GM19193 (cell line): ENCODE results near the gene REXO4.

Source experiments
- POLR2A ChIP-seq: IDR thresholded peaks from 4 replicates; pipeline ENCODE4 v1.6.1; 2011; ENCODE audit not compliant: insufficient read depth, insufficient read length; ENCODE audit errors: extremely low read depth

REXO4 gene

DNA sequence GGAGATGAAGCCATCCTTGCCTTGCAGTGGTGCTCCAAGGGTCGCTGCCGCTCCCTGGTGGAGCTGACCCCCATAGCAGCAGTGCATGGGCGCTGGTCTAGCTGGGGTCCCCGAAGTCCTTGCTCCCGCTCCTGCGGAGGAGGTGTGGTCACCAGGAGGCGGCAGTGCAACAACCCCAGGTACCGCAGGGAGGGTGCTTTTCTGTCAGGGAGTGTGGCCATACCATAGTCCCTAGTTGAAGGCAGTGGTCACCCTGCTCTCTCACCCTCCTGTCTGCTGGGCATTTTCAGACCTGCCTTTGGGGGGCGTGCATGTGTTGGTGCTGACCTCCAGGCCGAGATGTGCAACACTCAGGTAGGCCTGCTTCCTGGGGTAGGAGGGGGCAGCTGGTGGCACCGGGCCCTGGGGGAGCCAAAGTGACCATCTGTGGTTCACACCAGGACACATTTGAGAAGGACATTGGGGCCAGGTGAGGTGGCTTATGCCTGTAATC lies 15.6 kb upstream of the REXO4 start:
- no peak for TF ChIP-seq POLR2A

DNA sequence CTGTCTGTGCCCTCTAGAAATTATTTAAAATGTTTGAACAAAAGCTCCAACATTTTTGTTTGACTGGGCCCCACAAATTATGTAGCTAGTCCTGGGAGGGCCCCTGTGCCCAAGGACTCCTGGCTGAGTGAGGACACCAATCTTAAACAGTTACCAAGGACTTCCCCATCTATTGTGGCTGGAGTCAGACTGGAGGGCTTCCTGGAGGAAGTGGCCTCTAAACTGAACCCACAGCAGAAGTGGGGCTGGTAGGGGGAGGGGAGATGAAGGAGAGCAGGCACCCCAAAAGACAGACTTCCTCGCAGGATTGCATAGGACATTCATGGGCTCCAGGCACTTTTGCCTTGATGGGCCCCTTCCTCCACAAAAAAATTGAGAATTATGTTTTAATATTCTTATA lies 12.4 kb upstream of the REXO4 start:
- TF ChIP-seq POLR2A = no peak

DNA sequence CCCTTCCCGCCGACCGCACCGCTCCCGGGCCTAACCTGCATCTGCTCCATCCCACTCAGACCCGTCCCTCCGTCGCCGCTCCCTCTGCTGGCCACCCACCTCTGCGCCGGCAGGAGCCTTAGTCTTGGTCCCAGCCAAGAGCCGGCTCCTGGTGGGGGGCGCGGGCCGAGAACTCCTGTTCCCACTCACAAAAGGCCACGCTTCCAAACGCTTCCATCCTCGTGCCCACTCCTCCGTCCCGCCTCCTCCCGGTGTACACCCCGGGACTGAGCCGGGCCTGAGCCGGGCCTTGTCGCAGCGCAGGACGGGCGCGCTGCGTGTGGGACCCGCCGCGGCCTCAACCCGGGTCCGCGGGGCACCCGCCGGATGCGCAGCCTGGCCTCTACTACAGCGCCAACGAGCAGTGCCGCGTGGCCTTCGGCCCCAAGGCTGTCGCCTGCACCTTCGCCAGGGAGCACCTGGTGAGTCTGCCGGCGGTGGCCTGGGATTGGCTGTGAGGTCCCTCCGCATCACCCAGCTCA lies 11.9 kb upstream of the REXO4 start:
- no peak for TF ChIP-seq POLR2A

DNA sequence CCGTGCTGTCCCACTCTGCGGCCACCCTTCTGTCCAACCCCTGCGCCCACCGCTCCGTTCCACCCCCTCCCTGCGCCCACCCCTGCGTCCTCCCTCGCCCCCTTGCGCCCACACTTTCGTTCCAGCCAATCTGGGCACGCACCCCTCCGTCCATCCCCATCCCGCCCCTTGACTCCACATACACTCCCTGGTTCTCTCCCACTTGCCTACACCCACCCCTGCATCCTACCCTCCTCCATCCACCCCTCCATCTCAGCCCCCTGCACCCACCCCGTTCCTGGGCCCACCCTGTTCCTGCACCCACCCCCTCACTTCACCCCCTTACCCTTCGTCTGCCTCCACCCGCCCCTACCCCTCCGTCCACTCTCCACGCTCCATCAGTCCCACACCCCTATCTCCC lies 11.4 kb upstream of the REXO4 start:
- TF ChIP-seq POLR2A = no peak

DNA sequence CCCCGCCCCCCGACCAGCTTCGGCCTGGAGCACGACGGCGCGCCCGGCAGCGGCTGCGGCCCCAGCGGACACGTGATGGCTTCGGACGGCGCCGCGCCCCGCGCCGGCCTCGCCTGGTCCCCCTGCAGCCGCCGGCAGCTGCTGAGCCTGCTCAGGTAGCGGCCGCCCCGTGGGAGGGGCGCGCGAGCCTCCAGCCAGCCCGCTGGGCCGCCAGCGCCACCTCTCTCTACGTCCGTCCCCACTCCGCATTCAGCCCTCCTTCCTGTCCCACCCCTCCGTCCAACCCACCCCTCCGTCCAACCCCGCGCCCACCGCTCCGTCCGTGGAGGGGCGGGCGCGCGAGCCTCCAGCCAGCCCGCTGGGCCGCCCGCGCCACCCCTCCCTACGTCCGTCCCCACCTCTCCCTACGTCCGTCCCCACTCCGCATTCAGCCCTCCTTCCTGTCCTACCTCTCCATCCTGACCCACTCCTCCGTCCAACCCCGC lies 10.8 kb upstream of the REXO4 start:
- TF ChIP-seq POLR2A = no peak

DNA sequence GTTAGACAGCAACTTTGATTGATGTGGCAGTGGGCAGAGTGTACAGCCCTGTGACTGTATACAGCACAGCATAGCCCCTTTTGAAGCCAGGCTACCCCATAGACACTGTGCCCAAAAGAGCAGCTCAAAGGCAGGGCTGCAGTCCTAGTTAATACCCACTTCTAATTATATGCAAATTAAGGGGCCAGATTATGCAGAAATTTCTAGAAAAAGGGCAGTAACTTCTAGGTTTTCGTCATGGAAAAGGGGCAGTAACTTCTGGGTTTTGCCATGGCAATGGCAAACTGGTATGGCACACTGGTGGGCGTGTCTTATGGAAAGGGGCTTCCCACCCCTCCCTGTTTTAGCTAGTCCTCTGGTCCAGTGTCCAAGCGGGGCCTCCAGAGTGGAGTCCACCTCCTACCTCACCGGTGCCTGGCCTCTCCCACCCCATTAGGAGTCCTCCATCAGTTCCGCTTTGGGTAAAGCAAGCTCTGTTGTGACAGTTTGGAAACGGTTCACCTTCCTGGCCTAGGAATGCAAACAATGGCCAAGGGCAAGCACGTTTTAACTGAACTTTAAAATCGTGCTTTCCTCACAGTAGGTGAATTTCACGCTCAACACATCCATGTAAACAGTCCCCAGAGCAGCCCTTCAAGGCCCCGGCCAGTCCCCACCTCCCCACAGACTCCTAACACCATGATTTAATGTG lies 10.0 kb upstream of the REXO4 start:
- no peak for TF ChIP-seq POLR2A

DNA sequence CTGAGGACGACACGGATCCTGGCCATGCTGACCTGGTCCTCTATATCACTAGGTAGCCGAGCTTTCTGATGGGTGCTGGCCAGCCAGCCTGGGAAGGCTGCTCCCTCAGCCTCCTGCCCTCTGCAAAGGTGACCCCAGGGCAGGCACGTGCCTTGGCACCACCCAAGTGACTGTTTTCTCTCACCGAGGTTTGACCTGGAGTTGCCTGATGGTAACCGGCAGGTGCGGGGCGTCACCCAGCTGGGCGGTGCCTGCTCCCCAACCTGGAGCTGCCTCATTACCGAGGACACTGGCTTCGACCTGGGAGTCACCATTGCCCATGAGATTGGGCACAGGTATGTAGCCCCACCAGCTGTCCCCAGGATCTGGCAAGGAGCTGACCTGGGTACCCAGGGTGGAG lies 8.2 kb upstream of the REXO4 start:
- no peak for TF ChIP-seq POLR2A

DNA sequence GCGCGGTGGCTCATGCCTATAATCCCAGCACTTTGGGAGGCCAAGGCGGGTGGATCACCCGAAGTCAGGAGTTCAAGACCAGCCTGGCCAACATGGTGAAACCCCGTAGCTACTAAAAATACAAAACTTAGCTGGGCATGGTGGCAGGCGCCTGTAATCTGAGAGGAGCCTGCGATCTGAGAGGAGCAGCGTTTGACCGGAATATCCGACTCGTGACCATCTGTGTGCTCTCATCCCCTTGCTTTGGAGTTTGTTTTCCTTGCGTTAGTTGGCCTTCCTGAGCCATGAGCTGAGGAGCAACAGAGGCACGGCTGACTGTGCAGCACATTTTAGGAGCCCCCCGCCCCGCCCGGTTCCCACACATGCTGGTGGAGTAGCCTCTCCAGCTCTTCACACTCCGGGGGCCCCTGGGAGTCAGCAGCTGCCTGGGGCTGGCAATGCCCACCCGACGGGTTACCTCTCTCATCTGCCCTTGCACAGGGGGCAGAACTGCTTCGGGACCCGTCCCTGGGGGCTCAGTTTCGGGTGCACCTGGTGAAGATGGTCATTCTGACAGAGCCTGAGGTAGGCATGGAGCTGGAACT lies 7.3 kb upstream of the REXO4 start:
- no peak for TF ChIP-seq POLR2A

DNA sequence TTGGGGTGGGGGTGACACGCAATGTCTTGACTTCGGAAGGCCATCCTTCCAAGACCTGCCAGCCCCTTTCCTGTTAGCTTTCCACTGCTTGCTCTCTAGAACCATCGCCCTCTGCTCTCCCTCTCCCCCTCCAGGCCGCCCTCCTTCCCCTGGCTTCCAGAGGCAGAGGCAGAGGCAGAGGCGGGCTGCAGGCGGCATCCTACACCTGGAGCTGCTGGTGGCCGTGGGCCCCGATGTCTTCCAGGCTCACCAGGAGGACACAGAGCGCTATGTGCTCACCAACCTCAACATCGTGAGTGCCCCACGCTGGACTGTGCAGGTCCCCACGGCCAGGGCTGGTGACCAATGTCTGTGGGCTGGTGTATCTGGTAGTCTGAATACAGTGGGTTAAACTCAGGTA lies 6.4 kb upstream of the REXO4 start:
- TF ChIP-seq POLR2A = no peak

DNA sequence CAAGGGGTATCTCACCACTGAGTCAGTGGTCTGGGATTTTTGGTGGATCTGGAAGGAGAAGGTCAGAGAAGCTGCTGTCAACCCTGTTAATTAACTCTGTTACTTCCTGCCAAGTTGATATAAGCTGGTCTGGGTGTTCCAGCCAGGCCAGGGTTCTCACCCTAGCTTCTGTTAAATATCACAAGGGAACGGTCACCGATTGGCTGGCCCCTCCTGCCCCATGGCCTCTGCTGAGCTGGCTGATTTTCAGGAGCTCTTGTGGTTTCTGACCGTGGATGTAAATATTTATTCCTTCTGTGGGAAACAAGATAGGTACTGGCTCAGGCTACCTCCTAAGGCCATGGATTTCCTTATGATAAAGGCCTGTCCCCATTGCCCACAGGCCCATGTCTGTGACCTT lies 5.4 kb upstream of the REXO4 start:
- no peak for TF ChIP-seq POLR2A

DNA sequence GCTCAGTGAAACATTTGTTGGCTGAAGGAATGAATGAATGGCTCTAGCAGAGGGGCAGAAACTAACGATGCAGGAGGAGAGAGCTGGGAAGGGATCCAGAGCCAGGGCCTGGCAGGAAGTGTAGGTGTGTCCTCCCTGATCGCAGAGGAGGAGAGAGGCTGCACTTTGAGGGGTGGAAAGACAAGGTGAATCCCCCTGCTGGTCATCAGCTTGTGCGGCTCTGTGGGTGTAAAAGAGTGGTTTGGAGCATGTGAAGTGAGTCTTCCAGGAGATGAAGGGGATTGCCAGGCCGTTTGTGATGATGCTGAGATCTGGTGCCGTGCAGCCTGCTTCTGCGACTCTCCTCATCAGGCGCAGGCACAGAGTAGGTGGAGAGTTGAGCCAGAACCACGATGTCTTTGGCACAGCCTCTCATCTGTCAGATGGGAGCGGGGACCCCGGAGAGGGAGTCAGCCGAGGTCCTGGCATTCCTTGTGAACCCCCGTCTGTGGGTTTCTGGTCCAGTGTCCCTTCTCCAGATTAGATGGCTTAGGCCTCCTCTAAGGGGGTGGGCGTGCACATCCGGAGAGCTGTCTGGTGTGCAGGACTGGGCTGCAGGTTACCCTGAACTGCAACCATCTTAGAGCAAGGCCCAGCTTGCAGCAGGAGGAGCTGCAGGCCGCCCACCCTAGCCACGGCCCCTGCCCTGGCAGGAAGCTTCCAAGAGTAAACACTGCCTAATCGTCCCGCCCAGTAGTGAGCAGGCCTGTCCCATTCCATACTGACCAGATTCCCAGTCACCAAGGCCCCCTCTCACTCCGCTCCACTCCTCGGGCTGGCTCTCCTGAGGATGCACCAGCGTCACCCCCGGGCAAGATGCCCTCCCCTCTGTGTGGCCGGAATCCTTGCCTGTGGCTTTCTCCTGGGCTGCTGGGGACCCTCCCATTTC lies 4.1 kb upstream of the REXO4 start, which contains the start of gene ADAMTS13:
Gene ADAMTS13 (plus strand): TSS at position 753 of the 928 bp plus-strand sequence. CDS start 77 bp downstream, at position 830.
- no peak for TF ChIP-seq POLR2A

DNA sequence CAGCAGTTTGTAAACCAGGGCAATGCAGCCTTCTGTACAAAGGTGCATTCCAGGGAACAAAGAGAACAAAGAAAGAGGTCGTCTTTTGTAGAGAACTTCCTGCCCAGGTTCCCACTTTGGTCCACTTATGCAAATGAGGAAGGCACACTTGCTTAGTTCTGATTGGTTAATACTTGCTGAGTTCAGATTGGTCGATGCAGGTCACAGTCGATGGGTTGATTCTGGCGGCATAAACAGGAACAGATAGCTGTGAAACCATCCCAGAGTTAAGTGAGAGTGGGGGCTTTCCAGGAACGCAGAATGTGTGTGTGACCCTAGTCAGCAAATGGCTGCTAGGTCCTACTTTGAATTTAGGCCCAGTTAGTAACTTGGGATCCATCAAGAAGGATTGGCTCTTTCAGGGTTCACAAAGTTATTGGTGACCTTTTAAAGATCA lies 2.6 kb upstream of the REXO4 start:
- TF ChIP-seq POLR2A = no peak

DNA sequence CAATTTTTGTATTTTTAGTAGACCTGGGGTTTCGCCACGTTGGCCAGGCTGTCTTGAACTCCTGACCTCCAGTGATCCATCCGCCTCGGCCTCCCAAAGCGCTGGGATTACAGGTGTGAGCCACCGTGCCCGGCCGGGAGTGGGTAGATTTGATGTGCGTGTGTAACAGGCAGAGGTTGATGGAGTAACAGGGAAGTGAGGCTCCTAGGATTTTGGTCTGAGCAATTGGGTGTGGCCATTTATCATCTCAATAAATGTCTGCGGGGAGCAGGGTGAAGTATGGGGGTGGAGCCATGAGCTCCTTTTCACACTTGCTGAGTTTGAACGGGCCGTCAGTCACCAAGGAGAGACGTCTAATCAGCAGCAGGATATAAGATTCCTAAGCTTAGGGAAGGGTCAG lies 1.2 kb upstream of the REXO4 start:
- TF ChIP-seq POLR2A = no peak

DNA sequence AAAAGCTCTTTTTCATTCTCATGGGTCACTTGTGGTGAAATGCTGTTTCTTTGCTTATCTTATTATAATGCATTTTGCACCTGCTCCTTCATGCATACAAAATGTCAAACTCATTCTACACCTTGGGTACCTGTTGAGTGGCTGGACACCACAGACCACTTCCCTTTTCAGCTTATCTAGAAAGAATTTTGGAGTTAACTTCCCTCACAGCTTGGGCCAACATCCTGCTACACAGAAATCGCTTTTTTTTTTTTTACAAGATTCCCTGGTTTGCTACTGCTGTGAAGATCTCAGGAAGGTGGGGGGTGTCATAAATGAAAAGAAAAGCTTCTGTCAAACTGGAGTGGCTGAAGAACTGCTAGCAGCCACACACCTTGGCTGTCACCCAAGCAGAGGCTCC lies 2.6 kb downstream of the REXO4 start:
- no peak for TF ChIP-seq POLR2A

DNA sequence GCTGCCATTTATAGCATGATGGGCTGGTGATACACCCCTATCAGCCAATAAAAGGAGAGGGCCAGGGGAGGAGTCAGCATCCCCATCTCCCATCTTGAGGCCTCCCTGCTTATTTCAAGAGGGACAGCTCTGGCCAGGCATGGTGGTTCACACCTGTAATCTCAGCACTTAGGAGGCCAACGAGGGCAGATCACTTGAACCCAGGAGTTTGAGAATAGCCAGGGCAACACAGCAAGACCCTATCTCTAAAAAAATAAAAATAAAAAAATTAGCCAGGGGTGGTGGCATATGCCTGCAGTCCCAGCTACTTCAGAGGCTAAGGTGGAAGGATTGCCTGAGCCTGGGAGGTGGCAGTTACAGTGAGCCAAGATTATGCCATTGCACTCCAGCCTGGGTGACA lies 9.8 kb downstream of the REXO4 start:
- no peak for TF ChIP-seq POLR2A
